Cardiac fibroblast (primary cell): ENCODE measurements around the gene DNAH17.

Source experiments
- DNase-seq, 2 donors: peaks; one replicate each; pipeline versions ENCODE4 v3.0.0 to v3.0.0-alpha.2; 2010; ENCODE audit warnings: low read depth in 2 of 2
- H3K4me3 ChIP-seq, 2 donors: replicated peaks in 1 of 2; 1 replicate in 1 of 2; 2 replicates in 1 of 2; pipeline ENCODE4 v1.5.1; 2011; ENCODE audit warnings: low read depth in 2 of 2, low read length in 2 of 2, mild to moderate bottlenecking in 2 of 2, moderate library complexity in 1 of 2
- CTCF ChIP-seq: IDR thresholded peaks from one replicate; pipeline ENCODE4 v1.5.1; 2011; ENCODE audit warnings: low read depth, mild to moderate bottlenecking, low read length, inconsistent platforms

Gene DNAH17

GRCh38 chr17:78450696-78451345 is 126.4 kb downstream of the DNAH17 start:
- DNase-seq = peak in 1 of 2 donors; percentile 19
- no peak for TF ChIP-seq CTCF

GRCh38 chr17:78449983-78450595 is 127.1 kb downstream of the DNAH17 start:
- DNase-seq = no peak
- TF ChIP-seq CTCF = no peak
- H3K4me3 ChIP-seq = no peak overlapping the region

More at GRCh38 chr17:78450696-78451345, 126.4 kb downstream of the DNAH17 start:
- H3K4me3 ChIP-seq = no peak overlapping the region

GRCh38 chr17:78448356-78448993 is 128.7 kb downstream of the DNAH17 start:
- H3K4me3 ChIP-seq = no peak overlapping the region
- DNase-seq = no peak
- TF ChIP-seq CTCF = peak; percentile 25

GRCh38 chr17:78446833-78447232 is 130.4 kb downstream of the DNAH17 start:
- TF ChIP-seq CTCF = no peak
- no peak overlapping the region for H3K4me3 ChIP-seq
- no peak for DNase-seq

GRCh38 chr17:78444392-78444791 is 132.8 kb downstream of the DNAH17 start:
- no peak overlapping the region for H3K4me3 ChIP-seq
- TF ChIP-seq CTCF = no peak
- DNase-seq = no peak

- peak; percentile 74 to 93 for DNase-seq
- H3K4me3 ChIP-seq = no peak overlapping the region
- TF ChIP-seq CTCF = no peak
Observed at GRCh38 chr17:78442648-78443218, 134.5 kb downstream of the DNAH17 start.
